Eye (tissue), 1 donor: ENCODE measurements around the gene PDE4D.

Experiments used
- DNase-seq: peaks from one replicate; pipeline ENCODE4 v3.0.0-alpha.2; 2015

The PDE4D gene

GRCh38 chr5:59187857-59188256, 705.7 kb downstream of the PDE4D start:
- DNase-seq = peak; percentile 73

- DNase-seq = peak; percentile 90
Measured at GRCh38 chr5:59186623-59187022, 706.9 kb downstream of the PDE4D start.

GRCh38 chr5:59185757-59186385, 707.7 kb downstream of the PDE4D start:
- DNase-seq = no peak

GRCh38 chr5:59184769-59185168, 708.8 kb downstream of the PDE4D start:
- DNase-seq = no peak

GRCh38 chr5:59182760-59183159, 710.8 kb downstream of the PDE4D start:
- DNase-seq = no peak

GRCh38 chr5:59180515-59180914, 713.0 kb downstream of the PDE4D start:
- no peak for DNase-seq

- DNase-seq = no peak
Measured at GRCh38 chr5:59179704-59180103, 713.8 kb downstream of the PDE4D start.

GRCh38 chr5:59178482-59178881, 715.0 kb downstream of the PDE4D start:
- no peak for DNase-seq

GRCh38 chr5:59178071-59178470, 715.5 kb downstream of the PDE4D start:
- no peak for DNase-seq

- DNase-seq = no peak
Measured at GRCh38 chr5:59177644-59178043, 715.9 kb downstream of the PDE4D start.

GRCh38 chr5:59174248-59174844, 719.2 kb downstream of the PDE4D start:
- peak; percentile 68 for DNase-seq

GRCh38 chr5:59173578-59173977, 719.9 kb downstream of the PDE4D start:
- DNase-seq = no peak

- DNase-seq = no peak
Measured at GRCh38 chr5:59171131-59171530, 722.4 kb downstream of the PDE4D start.

GRCh38 chr5:59169768-59170150, 723.8 kb downstream of the PDE4D start:
- no peak for DNase-seq

- no peak for DNase-seq
Measured at GRCh38 chr5:59169081-59169767, 724.3 kb downstream of the PDE4D start.

GRCh38 chr5:59168067-59168466, 725.5 kb downstream of the PDE4D start:
- no peak for DNase-seq

GRCh38 chr5:59164041-59164830, 729.3 kb downstream of the PDE4D start:
- no peak for DNase-seq

GRCh38 chr5:59161221-59162105, 732.1 kb downstream of the PDE4D start:
- DNase-seq = no peak

- no peak for DNase-seq
Measured at GRCh38 chr5:59158637-59159391, 734.7 kb downstream of the PDE4D start.

GRCh38 chr5:59158165-59158564, 735.4 kb downstream of the PDE4D start:
- no peak for DNase-seq

GRCh38 chr5:59157068-59157467, 736.5 kb downstream of the PDE4D start:
- no peak for DNase-seq
